Psoas muscle (tissue), 8 donors: ENCODE measurements around the gene HSF5. TPM values are rescaled to one million over a fixed set of nuclear protein-coding genes. Genes with fewer than 3 reads are reported as not detected.

Experiments used
- ATAC-seq, 4 donors: fragments of 200-7000 bp; cut with Tn5 transposase; one replicate each; pipeline ENCODE4 v1.9.1; 2020; ENCODE audit warnings: moderate library complexity in 3 of 4, mild to moderate bottlenecking in 2 of 4
- DNase-seq, 2 donors: peaks; one replicate each; pipeline ENCODE4 v3.0.0-alpha.2; 2020
- H3K27ac ChIP-seq: fragments of 200-600 bp; one replicate; pipeline ENCODE4 v1.8.0; 2022
- H3K27me3 ChIP-seq, 3 donors: fragments of 200-600 bp in 1 of 3; one replicate each; pipeline versions ENCODE4 v1.6.1 to v1.8.0; 2013 to 2022; ENCODE audit warnings: low read length in 2 of 3, mild to moderate bottlenecking in 2 of 3, moderate library complexity in 1 of 3; ENCODE audit not compliant: insufficient read depth in 3 of 3
- H3K36me3 ChIP-seq, 2 donors: fragments of 200-600 bp in 1 of 2; one replicate each; pipeline versions ENCODE4 v1.6.1 to v1.8.0; 2013 to 2022; ENCODE audit warnings: low read depth in 1 of 2, mild to moderate bottlenecking in 1 of 2, moderate library complexity in 1 of 2; ENCODE audit not compliant: insufficient read depth in 1 of 2
- H3K4me1 ChIP-seq: fragments of 200-600 bp; one replicate; pipeline ENCODE4 v1.8.0; 2022
- H3K4me3 ChIP-seq: fragments of 200-600 bp; one replicate; pipeline ENCODE4 v1.8.0; 2022; ENCODE audit warnings: mild to moderate bottlenecking
- H3K9me3 ChIP-seq: fragments of 200-600 bp; one replicate; pipeline ENCODE4 v1.8.0; 2022
- CTCF ChIP-seq: fragments of 200-600 bp; IDR thresholded peaks from one replicate; pipeline ENCODE4 v1.8.0; 2022; ENCODE audit warnings: antibody characterized with exemption
- WGBS, 3 donors: extraction: QIAGEN DNeasy Blood & Tissue Kit; methylation state at CpG; one replicate each; pipeline versions ENCODE4 v1.1.6 to v1.1.7; 2013; 5-methylcytosine and 5-hydroxymethylcytosine counted together
- intact Hi-C, 2 donors: fragments of 100-400 bp; cut with DNase I; formaldehyde crosslinking; loops; one replicate each; pipeline versions ENCODE4 v1.11.0 to v1.14.2; 2022
- polyA plus RNA-seq, 3 donors: library from polyadenylated mRNA; stranded (reverse); fragments of 200-250 nt; gene quantifications; one replicate each; pipeline ENCODE4 v1.2.3, GENCODE V29; 2013
- total RNA-seq, 4 donors: library from RNA; stranded (reverse); fragmentation: NEBNext Ultra II Directional in 2 of 4; extraction: Animal tissue kit (Norgen Biotek cat#: 25700) in 2 of 4; gene quantifications; one replicate each; pipeline versions ENCODE4 v1.2.1 to v1.2.4, GENCODE V29; 2021 to 2023
- donor health status: healthy with polysubstance abuse.
- donor health status: DM: no; HTN: no; CAD: no; lungs with moderate emphysema.
- donor health status: Bipolar disorder and iron deficiency.
- donor health status: healthy.
- donor health status: DM: yes; HTN: yes; CAD: no.
- donor health status: DM: no; HTN: no; CAD: no.
- donor health status: DM: no; HTN: no; CAD: no.
- donor health status: DM: yes; HTN: yes; CAD: no.

HSF5 gene
- total and polyA plus RNA-seq, 7 donors = not detected

DNA sequence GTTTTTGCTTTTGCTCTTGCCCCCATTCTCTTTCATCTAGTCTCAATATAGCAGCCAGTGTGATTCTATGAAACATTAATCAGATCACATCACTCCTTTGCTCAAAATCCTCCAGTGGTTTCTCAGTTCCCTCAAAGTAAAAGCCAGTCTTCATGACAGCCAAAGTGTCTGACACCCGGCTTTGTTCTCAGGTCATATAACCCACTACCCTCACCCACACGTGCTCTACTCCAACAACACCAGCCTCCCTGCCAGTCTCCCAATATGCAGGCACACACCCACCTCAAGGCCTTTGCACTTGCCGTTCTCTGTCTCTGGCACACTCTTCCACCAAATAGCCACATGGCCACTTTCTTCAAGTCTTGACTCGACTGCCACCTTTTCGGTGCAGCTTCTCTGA is 21.9 kb upstream of the HSF5 start:
- DNase-seq = no peak
- TF ChIP-seq CTCF = no peak
- Histone ChIP-seq H3K4me3 (no peak overlapping the region), H3K4me1 (peaks cover 13% of the 10 kb centered on the region), H3K27ac (no peak overlapping the region), H3K36me3 (peaks cover 7 to 80% of the 10 kb centered on the region in 2 donors), H3K9me3 (no peaks in the 10 kb centered on the region), H3K27me3 (no peaks in the 10 kb centered on the region)
- 88 to 96% (median 88%) methylated on average over 5 of the region's 5 CpGs for WGBS, 3 donors
- no peak for ATAC-seq
- intact Hi-C loops = loop anchor here (5.0 to 10.0 kb wide), 2 partner anchors 155 to 192 kb away; partner anchors contain the start of gene SUPT4H1 (in 2 of the 2)

- Histone ChIP-seq H3K4me3 (no peak overlapping the region), H3K36me3 (peaks cover 7 to 96% of the 10 kb centered on the region in 2 donors), H3K27me3 (no peaks in the 10 kb centered on the region), H3K4me1 (peaks cover 3% of the 10 kb centered on the region), H3K9me3 (no peaks in the 10 kb centered on the region), H3K27ac (no peak overlapping the region)
- 79 to 88% (median 81%) methylated on average over 10 of the region's 10 CpGs for WGBS, 3 donors
- intact Hi-C loops = no loop called here
- ATAC-seq (no peak), DNase-seq (no peak)
- TF ChIP-seq CTCF = no peak
Observed at GRCh38 chr17:58508341-58509067, 20.3 kb upstream of the HSF5 start.

GRCh38 chr17:58507123-58507634 is 19.0 kb upstream of the HSF5 start:
- H3K27ac ChIP-seq = no peak overlapping the region
- WGBS, 3 donors = 89 to 96% (median 89%) methylated on average over 13 of the region's 13 CpGs
- H3K4me3 ChIP-seq = no peak overlapping the region
- H3K27me3 ChIP-seq = no peaks in the 10 kb centered on the region
- peaks cover 6 to 100% of the 10 kb centered on the region in 2 donors for H3K36me3 ChIP-seq
- no peak for TF ChIP-seq CTCF
- intact Hi-C loops = no loop called here
- ATAC-seq (peak in 2 of 4 donors; percentile 27 to 78), DNase-seq (no peak)
- no peaks in the 10 kb centered on the region for H3K9me3 ChIP-seq
- no peaks in the 10 kb centered on the region for H3K4me1 ChIP-seq

DNA sequence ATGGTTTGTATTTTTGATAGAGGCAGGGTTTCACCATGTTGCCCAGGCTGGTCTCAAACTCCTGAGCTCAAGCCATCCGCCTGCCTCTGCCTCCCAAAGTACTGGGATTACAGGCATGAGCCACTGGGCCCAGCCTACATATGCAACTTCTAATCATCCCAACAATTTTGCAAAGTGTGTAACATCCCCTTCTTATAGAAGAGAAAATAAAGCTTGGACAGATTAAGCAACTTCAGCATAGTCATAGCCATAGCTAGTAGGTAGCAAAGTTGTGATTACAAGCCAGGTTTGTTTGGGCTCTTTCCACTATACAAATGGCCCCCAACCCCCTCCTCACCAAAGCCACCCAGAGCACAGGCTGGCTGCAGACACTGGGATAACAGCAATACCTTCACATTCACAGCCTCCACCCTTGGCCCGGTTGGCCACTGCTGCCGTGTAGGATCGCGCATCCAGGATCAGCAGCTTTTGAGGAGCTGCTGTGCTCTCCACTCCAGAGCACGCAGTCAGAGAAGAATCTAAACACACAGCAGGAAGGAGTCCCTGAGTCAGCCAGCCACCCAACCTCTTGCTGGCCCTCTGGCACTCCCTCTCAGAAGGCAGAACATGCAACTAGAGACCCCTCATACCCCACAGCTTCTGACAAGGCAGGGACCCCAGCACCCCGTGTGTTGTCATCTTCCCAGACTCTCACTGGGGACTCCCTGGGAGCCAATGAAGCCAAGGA is 18.3 kb upstream of the HSF5 start:
- H3K4me3 ChIP-seq = no peak overlapping the region
- H3K36me3 ChIP-seq = peaks cover 5 to 100% of the 10 kb centered on the region in 2 donors
- WGBS, 3 donors = 86 to 94% (median 90%) methylated on average over 7 of the region's 7 CpGs
- no peaks in the 10 kb centered on the region for H3K4me1 ChIP-seq
- intact Hi-C loops = no loop called here
- DNase-seq = no peak
- no peak overlapping the region for H3K27ac ChIP-seq
- no peaks in the 10 kb centered on the region for H3K27me3 ChIP-seq
- TF ChIP-seq CTCF = no peak
- H3K9me3 ChIP-seq = no peaks in the 10 kb centered on the region
- no peak for ATAC-seq
